SK-N-SH treated with all-trans-retinoic acid at 6 μM for 48 hours (cell line): ENCODE data around the gene RIC8B.

Experiments used
- ATAC-seq: fragments of 200-7000 bp; cut with Tn5 transposase; 3 replicates; pipeline ENCODE4 v1.9.1; 2020; ENCODE audit warnings: mild to moderate bottlenecking, moderate library complexity
- BACH2 ChIP-seq: fragments of 250-450 bp; sonication (Bioruptor Pico); IDR thresholded peaks from 2 replicates; pipeline ENCODE4 v1.9.0; 2021; ENCODE audit warnings: mild to moderate bottlenecking, borderline replicate concordance
- CREB5 ChIP-seq: fragments of 250-450 bp; sonication (Bioruptor Pico); IDR thresholded peaks from 2 replicates; pipeline ENCODE4 v1.5.1; 2020; ENCODE audit warnings: low read depth, mild to moderate bottlenecking, moderate library complexity
- CSDC2 ChIP-seq: fragments of 250-450 bp; sonication (Bioruptor Pico); IDR thresholded peaks from 2 replicates; pipeline ENCODE4 v1.5.0; 2020; ENCODE audit warnings: mild to moderate bottlenecking, moderate library complexity
- CSRNP3 ChIP-seq: fragments of 250-450 bp; sonication (Bioruptor Pico); IDR thresholded peaks from 2 replicates; pipeline ENCODE4 v1.5.1; 2021; ENCODE audit warnings: mild to moderate bottlenecking, moderate library complexity
- ESRRG ChIP-seq: fragments of 250-450 bp; sonication (Bioruptor Pico); IDR thresholded peaks from 2 replicates; pipeline ENCODE4 v1.6.1; 2021; ENCODE audit warnings: mild to moderate bottlenecking
- ISL1 ChIP-seq: fragments of 250-450 bp; sonication (Bioruptor Pico); IDR thresholded peaks from 2 replicates; pipeline ENCODE4 v2.1.2; 2022; ENCODE audit warnings: mild to moderate bottlenecking, moderate library complexity
- PATZ1 ChIP-seq: fragments of 250-450 bp; sonication (Bioruptor Pico); IDR thresholded peaks from 2 replicates; pipeline ENCODE4 v1.8.0; 2020; ENCODE audit warnings: mild to moderate bottlenecking, moderate library complexity, borderline replicate concordance
- POU6F1 ChIP-seq: fragments of 250-450 bp; sonication (Bioruptor Pico); IDR thresholded peaks from 2 replicates; pipeline ENCODE4 v1.8.0; 2021; ENCODE audit warnings: low read depth, mild to moderate bottlenecking, moderate library complexity, borderline replicate concordance
- RARB ChIP-seq: fragments of 250-450 bp; sonication (Bioruptor Pico); IDR thresholded peaks from 2 replicates; pipeline ENCODE4 v1.8.0; 2021; ENCODE audit warnings: mild to moderate bottlenecking, moderate library complexity
- SNAI2 ChIP-seq: fragments of 250-450 bp; sonication (Bioruptor Pico); IDR thresholded peaks from 2 replicates; pipeline ENCODE4 v1.5.0; 2020; ENCODE audit warnings: mild to moderate bottlenecking, moderate library complexity
- TCF4 ChIP-seq: fragments of 250-450 bp; sonication (Bioruptor Pico); IDR thresholded peaks from 2 replicates; pipeline ENCODE4 v1.8.0; 2021; ENCODE audit warnings: mild to moderate bottlenecking, moderate library complexity, borderline replicate concordance
- TOX ChIP-seq: fragments of 250-450 bp; sonication (Bioruptor Pico); IDR thresholded peaks from 2 replicates; pipeline ENCODE4 v1.8.0; 2021; ENCODE audit warnings: mild to moderate bottlenecking, moderate library complexity, borderline replicate concordance
- TSHZ2 ChIP-seq: fragments of 250-450 bp; sonication (Bioruptor Pico); IDR thresholded peaks from 2 replicates; pipeline ENCODE4 v1.5.0; 2020; ENCODE audit warnings: mild to moderate bottlenecking, moderate library complexity
- ZC3H10 ChIP-seq: fragments of 250-450 bp; sonication (Bioruptor Pico); IDR thresholded peaks from 2 replicates; pipeline ENCODE4 v1.5.1; 2021; ENCODE audit warnings: mild to moderate bottlenecking, moderate library complexity
- ZFP3 ChIP-seq: fragments of 250-450 bp; sonication (Bioruptor Pico); IDR thresholded peaks from 2 replicates; pipeline ENCODE4 v1.5.0; 2020; ENCODE audit warnings: mild to moderate bottlenecking, moderate library complexity
- ZFP30 ChIP-seq: fragments of 450-650 bp; formaldehyde crosslinking; IDR thresholded peaks from 2 replicates; pipeline ENCODE4 v1.5.0; 2022; ENCODE audit warnings: mild to moderate bottlenecking, moderate library complexity
- ZNF565 ChIP-seq: fragments of 450-650 bp; formaldehyde crosslinking; conservative IDR thresholded peaks from 2 replicates; pipeline ENCODE4 v1.5.0; 2020; ENCODE audit warnings: low read depth, mild to moderate bottlenecking, moderate library complexity
- ZNF70 ChIP-seq: fragments of 450-650 bp; formaldehyde crosslinking; IDR thresholded peaks from 2 replicates; pipeline ENCODE4 v1.5.0; 2020; ENCODE audit warnings: mild to moderate bottlenecking, moderate library complexity
- ZNF8 ChIP-seq: fragments of 450-650 bp; formaldehyde crosslinking; IDR thresholded peaks from 2 replicates; pipeline ENCODE4 v1.5.0; 2020; ENCODE audit warnings: mild to moderate bottlenecking, moderate library complexity

RIC8B gene

GRCh38 chr12:106783515-106783914 is 9.0 kb downstream of the RIC8B start (continued):
- TF ChIP-seq TSHZ2 (CRISPR knock-in tag) (no peak), RARB (CRISPR knock-in tag) (no peak), ZNF565 (CRISPR knock-in tag) (no peak), TOX (CRISPR knock-in tag) (no peak), ESRRG (CRISPR knock-in tag) (no peak), ZNF8 (CRISPR knock-in tag) (no peak), CREB5 (no peak)
- TF ChIP-seq, all 23 proteins: peak for 0

- no peak for TF ChIP-seq PATZ1 (CRISPR knock-in tag)
- no peak for TF ChIP-seq TCF4
- TF ChIP-seq ISL1: no peak
- no peak for TF ChIP-seq POU6F1 (CRISPR knock-in tag)
- no peak for TF ChIP-seq ZC3H10 (CRISPR knock-in tag)
- no peak for TF ChIP-seq ZFP3 (CRISPR knock-in tag)
- no peak for TF ChIP-seq ZFP30 (CRISPR knock-in tag)
- no peak for TF ChIP-seq BACH2
- no peak for TF ChIP-seq TSHZ2 (CRISPR knock-in tag)
- no peak for TF ChIP-seq CSRNP3 (CRISPR knock-in tag)
- TF ChIP-seq ESRRG (CRISPR knock-in tag): no peak
- no peak for TF ChIP-seq CSDC2 (CRISPR knock-in tag)
- TF ChIP-seq ZNF70: no peak
- no peak for ATAC-seq
Measured at GRCh38 chr12:106790020-106790419, 15.5 kb downstream of the RIC8B start.

- no peak for ATAC-seq
- TF ChIP-seq CREB5 (no peak), SNAI2 (CRISPR knock-in tag) (no peak), ZNF70 (no peak), ISL1 (no peak), CSRNP3 (CRISPR knock-in tag) (no peak), ESRRG (CRISPR knock-in tag) (no peak), ZNF8 (CRISPR knock-in tag) (no peak), BACH2 (no peak)
Measured at GRCh38 chr12:106791531-106791930, 17.0 kb downstream of the RIC8B start.
